GM21423 (cell line): ENCODE results near the gene OPCML.

Source experiments
- ATAC-seq: cut with Tn5 transposase; IDR thresholded peaks from one replicate; pipeline ENCODE4 v1.9.1; 2021; ENCODE audit warnings: mild to moderate bottlenecking, moderate library complexity; ENCODE audit not compliant: unreplicated experiment

The OPCML gene

GRCh38 chr11:133202816-133203215, 329.5 kb downstream of the OPCML start:
- no peak for ATAC-seq

GRCh38 chr11:133198438-133198837, 333.9 kb downstream of the OPCML start:
- ATAC-seq, result no peak

- no peak for ATAC-seq
These were observed 334.9 kb downstream of the OPCML start for GRCh38 chr11:133197425-133197824.

DNA sequence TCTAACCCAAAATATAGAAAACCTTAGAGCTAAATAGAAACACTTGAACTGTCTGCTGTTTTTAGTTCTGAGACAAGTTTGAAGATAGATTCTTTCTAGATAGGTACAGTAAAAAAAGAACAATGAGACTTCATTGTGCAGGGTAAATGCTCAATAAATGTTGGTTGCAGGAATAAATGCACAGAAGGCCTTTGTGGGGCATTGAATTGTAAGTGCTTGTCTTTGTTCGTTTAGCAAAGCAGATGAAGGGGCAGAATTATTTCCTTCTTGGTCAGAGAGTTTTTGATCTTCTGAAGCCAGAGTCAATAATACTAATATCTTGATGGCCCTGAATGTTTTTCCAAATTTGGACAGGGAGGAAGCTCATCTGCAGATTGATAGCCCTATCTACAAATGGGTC, 340.4 kb downstream of the OPCML start:
- ATAC-seq, result no peak

- no peak for ATAC-seq
These were observed 350.6 kb downstream of the OPCML start for GRCh38 chr11:133181667-133182066.

GRCh38 chr11:133181066-133181465, 351.2 kb downstream of the OPCML start:
- no peak for ATAC-seq

DNA sequence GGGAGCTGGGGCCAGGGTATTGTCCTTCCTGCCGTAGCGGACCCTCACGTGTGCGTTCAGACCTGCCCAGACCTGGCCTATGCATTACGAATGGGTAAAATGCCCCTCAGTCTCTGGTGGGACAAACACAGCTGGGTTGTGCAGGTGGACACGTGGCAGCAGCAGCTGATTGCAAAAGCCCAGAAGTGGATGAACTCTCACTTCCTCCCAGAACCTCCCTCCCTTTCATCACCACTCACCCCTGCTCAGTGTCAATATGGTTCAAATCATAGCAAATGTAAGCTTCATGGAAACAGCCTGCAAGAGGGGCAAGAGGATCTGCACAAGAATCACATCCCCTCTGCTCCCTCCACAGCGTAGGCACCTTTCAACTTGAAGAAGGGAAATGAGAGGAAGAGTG, 352.1 kb downstream of the OPCML start:
- no peak for ATAC-seq

GRCh38 chr11:133176748-133177147, 355.6 kb downstream of the OPCML start:
- no peak for ATAC-seq

GRCh38 chr11:133175103-133175502, 357.2 kb downstream of the OPCML start:
- ATAC-seq, result no peak

GRCh38 chr11:133173810-133174412, 358.4 kb downstream of the OPCML start:
- no peak for ATAC-seq

- ATAC-seq, result no peak
These were observed 360.0 kb downstream of the OPCML start for GRCh38 chr11:133172349-133172748.

DNA sequence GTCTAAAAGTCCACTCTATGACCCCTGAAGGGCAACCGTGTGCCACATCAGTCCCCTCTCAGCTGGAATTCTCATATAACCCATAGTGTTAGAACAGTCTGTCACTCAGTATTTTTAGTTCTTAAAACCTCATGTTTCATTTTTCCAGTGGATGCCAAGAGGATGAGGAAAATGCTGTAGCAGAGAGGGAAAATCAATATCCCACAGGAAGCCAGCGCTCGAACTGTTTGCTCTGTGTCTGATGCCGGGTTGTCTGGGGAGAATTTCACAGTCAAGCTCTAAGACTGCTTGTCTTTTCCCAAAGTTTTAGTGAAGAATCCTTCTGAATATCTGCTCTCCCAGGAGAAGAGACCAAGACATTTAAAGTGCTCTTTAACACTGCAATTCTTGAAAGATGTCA, 360.9 kb downstream of the OPCML start:
- ATAC-seq, result no peak

GRCh38 chr11:133168016-133168415, 364.3 kb downstream of the OPCML start:
- ATAC-seq, result no peak

GRCh38 chr11:133166662-133167061, 365.6 kb downstream of the OPCML start:
- ATAC-seq, result no peak

- no peak for ATAC-seq
These were observed 367.3 kb downstream of the OPCML start for GRCh38 chr11:133164986-133165385.

GRCh38 chr11:133163463-133164419, 368.6 kb downstream of the OPCML start:
- peak; percentile 56 for ATAC-seq

DNA sequence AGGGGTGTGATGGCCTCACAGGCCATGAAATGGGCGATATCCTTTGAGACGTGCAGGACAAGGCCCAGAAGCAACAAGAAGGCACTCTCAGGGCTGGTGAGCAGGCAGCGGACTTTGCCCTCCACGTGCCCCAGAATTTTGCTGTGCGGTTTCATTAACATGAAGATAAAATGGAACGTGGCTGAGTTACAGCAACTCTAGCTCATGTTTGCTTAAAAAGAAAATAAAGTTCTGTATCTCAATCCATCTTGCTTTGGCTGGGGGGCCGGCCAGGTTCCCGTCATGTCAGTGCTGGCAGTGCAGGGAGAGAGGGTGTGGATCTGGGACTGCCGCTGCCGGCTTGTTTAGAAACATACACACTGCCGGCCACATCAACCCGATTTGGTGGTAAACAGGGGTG, 370.1 kb downstream of the OPCML start:
- no peak for ATAC-seq

DNA sequence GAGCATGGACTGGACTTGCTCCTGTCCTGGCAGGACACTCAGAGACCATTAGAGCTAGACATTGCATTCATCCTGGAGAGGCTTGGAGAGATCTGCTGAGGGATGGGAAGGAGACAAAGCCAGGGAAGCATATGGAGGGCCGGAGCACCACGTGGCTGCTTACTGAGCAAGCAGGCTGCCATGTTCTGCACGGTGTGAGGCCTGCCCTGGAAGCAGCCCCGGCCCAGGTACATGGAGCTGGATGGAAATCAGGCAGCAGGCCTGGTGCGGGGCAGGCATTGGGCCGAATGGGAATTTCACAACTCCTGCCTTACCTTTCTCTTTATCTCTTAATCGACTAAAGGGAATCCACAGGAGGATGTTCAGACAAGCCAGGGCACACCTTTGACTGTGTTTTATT, 371.5 kb downstream of the OPCML start:
- no peak for ATAC-seq

DNA sequence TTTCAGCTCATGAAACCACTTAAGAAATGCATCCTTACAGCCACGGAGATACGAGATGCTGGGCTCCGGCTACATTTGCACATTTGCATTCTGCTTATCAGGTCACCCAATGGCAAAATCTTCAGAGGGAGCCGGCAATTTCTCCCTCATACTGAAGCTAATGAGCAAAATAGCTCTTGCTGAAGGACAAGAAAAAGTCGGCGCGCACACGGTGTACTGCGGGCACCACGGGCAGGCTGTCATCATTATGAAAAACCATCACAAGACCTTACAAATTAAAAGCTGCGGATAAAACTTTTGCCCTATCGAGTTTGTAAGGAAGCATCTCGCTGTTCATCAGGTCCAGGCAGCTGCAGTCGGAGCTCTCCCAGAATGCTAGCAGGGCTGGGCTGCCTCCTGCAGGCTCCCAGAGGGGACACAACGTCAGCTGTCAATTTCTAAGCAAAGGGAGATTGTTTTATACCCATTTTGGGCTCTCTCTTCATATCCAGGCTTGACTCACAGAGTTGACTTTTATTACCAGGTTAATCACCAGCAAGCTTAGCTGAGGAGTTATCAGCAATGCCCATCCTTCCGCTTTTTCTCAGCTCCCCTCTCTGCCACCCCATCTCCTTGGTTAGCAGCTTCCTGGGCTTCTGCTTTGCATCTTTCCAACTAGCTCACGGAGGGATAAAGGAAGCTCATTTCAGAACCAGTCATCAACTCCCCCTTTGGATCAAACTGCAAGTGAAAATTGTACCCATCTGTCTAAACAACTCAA, 375.1 kb downstream of the OPCML start:
- ATAC-seq, result no peak

GRCh38 chr11:133154781-133155180, 377.5 kb downstream of the OPCML start:
- no peak for ATAC-seq

DNA sequence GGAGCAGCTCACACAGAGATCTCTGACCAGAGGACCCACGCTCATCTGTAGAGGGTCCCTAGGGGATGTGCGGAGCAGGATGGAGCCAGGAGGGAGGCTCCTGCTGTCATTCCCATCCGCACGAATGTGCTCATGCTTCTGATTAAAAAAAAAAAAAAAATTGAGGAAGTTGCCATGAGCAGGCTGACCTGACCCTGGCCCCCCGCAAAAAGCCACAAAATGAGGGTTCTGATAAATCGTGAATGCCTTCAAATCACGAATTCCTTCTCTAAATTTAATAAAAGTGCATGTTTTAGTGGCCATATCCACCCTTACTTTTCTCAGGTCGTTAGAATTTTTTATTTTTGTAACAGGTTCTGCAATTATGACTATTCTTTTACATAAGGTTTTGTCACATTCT, 378.2 kb downstream of the OPCML start:
- ATAC-seq, result no peak

DNA sequence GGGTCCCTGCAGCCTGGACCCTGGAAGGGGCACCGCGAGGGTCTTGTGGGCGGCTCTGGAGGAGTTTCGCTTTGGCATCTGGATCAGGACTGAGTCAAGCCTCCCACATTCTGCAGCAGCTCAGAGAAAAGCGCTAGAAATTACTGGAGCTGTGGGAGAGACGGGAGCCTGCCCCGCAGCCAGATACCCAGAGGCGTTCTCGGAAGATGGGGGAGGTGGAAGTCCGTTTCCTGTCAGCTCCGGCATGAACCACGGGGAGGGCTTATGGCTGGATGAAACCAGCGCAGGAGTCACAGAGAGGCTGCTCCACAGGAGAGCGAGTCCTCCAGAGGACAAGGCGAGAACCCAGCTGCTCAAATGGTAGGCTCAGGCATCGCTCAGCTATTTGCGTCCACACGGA, 379.3 kb downstream of the OPCML start:
- ATAC-seq, result no peak
